AG08395 (cell line): ENCODE measurements around the gene CMIP.
"Not testable (repeated sequence)": the region's sequence is repeated elsewhere in the genome, so short reads cannot be mapped to it uniquely, and the experiment has no call there.

ENCODE experiments used
- DNase-seq: peaks from one replicate; pipeline ENCODE4 v3.0.0; 2012; ENCODE audit warnings: mixed read lengths, low spot score

Gene CMIP

DNA sequence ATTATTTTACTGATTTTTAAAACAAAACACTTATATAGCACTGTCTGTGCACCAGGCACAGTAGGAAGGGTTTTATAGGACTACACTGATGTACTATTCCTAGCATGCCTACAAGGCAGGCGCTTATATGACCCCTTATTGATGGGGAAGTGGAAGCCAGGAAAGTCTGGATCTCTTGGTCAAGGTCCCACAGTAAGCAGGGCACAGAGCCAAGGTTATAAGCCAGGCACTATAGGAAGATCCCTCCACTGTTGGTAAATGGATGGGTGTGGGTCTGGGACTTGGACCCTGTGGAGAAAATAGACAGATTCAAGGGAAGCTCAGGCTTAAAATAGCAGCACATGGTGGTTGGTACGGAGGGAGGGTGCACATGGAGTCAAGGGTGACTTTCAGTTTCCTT is 275.4 kb downstream of the CMIP start:
- DNase-seq = no peak

DNA sequence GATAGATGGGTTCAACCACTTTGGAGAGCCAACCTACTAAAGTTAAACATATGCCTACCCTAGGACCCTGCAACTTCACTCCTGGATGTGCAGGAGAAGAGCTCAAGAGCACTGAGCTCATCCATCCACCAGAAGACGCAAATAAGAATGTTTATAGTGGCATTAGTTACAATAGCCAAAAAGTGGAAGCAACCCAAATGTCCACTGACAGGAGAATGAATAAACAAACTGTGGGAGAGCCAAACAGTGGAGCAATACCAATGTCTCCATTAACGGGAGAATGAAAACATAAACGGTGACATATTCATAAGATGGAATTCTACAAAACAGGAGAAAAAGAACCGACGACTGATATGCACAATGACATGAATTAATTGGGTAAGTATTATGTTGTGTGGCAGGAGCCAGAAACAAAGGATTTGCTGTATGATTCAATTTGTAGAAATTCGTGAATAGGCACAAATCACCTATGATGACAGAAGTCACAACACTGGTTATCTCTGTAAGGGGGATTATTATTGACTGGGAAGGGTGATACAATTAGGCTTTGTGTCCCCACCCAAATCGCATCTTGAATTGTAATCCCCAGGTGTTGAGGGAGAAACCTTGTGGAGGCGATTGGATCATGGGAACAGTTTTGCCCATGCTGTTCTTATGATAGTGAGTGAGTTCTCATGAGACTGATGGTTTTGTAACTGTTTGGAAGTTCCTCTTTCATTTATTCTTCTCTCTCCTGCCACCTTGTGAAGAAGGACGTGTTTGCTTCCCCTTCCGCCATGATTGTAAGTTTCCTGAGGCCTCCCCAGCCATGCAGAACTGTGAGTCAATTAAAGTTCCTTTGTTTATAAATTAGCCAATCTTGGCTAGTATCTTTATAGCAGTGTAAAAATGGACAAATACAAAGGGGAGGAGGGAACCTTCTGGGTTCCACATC is 276.6 kb downstream of the CMIP start:
- no peak for DNase-seq

- peak; percentile 82 for DNase-seq
Observed at GRCh38 chr16:81723098-81723723, 278.6 kb downstream of the CMIP start.

- no peak for DNase-seq
Observed at GRCh38 chr16:81728435-81728834, 283.8 kb downstream of the CMIP start.

DNA sequence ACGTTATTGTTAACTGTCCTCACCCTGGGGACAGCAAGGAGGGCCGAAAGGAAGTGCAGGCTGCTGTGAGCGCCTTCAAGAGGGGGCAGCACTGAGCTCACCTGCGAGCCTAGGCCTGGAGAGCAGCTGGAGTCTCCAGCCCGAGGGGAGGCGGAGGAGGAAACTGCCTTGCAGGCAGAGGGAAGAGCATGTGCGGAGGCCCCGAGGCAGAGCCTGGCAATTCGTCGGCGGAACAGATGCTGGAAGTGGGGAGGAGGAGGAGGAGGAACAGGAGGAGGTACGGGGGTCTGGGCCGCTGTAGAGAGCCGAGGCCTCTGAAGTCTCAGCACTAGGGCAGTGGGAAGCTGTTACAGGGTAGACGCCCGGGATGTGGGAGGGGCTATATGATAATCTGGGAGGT is 284.8 kb downstream of the CMIP start:
- no peak for DNase-seq

DNA sequence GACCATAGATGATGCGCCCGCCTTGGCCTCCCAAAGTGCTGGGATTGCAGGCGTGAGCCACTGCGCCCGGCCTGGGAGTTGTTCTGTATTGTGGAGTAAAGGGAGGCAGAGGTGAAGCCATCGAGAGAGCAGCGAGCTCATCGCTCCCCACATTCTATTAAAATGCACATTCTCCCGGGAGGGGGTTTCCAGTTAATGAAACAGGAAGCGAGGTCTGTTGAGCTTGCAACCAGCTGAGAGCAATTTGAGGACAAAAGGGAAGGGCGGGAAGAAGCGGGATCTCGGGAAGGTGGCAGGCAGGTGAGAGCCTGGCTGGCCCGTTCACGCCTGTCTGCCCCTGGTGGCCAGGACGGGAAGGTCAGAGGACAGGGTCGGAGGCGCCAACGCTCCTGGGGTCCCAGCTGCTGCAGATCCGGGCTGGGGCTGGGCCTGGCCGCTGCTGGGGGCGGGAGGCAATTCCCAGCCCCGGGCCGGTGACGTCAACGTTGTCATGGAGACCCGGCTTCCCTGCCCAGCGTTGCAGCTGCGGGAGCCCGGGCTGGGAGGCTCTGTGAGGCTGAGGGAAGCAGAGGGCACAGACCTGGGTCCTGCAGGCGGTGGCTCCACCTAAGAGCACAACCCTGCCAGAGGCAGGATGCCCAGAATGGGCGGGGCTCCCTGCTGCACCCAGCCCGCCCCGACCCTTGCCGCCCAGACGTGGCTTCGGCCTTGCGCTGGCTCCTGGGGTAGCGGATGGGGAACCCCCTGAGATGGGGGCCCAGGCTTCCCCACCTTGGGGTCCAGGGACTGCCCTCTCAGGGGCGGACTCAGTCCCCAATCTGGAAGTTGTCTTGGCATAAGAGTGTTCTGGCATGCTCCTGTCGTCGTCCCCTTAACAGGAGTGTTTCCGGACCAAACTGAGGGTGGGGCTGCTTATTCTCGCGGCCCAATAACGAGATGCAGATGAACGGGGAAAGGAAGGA is 285.8 kb downstream of the CMIP start:
- peak; percentile 87 for DNase-seq

- DNase-seq = no peak
Observed at GRCh38 chr16:81731649-81732048, 287.0 kb downstream of the CMIP start.

DNA sequence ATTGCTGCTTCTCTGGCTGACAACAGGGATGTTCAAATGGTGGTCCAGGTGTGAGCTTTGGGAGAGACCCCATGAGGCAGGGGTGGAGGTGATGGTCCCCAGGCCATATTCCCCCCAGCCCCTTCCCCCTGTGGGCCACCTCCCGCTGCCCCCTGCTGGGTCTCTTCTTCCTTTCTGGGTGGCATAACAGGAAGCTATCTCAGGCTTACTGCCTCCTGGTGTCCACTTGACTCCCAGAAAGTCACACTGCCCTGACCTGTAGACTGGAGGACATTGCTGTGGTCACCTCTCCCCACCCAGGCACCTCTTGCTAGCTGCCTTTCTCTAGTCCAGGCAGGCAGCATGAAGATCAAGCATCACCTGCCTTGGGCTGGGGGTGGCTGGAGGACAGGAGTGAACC is 288.1 kb downstream of the CMIP start:
- DNase-seq = no peak

GRCh38 chr16:81733295-81733694 is 288.7 kb downstream of the CMIP start:
- DNase-seq = no peak

GRCh38 chr16:81734632-81735434 is 290.2 kb downstream of the CMIP start:
- no peak for DNase-seq

- peak; percentile 82 for DNase-seq
Observed at GRCh38 chr16:81737885-81738536, 293.4 kb downstream of the CMIP start.

DNA sequence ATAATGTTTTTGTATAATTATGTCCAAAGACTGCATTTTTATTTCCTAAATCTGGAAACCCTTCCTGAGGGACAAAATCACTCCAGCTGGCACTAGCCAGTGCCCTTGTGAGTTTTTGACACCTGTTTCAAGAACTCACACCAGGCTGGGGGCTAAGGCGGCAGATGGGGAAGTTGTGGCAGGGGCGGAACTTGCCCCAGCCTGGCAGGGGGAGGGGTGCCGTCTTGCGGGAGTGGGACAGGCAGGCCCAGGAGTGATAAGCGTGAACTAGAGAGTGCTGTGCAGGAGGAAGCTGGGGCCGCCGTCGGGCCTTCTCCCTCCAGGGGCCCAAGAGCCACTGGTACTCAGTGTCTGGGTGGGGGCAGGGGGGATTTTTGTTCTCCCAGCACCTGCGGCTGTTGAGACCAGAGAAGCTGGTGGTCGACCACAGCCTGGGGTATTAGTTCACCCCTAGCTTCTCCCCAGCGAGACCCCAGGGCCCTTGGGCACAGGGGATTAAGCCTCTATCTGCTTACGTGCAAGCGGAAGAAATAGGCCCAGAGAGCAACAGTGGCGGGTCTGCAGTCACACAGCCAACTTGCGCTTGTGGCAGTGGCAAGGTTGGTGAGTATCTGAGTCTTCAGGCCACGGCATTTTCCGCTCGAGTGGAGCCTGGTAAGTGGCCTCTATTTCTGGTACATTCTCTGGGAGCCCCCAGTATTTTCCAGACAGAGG is 294.3 kb downstream of the CMIP start:
- no peak for DNase-seq

GRCh38 chr16:81739503-81739902 is 294.9 kb downstream of the CMIP start:
- no peak for DNase-seq

DNA sequence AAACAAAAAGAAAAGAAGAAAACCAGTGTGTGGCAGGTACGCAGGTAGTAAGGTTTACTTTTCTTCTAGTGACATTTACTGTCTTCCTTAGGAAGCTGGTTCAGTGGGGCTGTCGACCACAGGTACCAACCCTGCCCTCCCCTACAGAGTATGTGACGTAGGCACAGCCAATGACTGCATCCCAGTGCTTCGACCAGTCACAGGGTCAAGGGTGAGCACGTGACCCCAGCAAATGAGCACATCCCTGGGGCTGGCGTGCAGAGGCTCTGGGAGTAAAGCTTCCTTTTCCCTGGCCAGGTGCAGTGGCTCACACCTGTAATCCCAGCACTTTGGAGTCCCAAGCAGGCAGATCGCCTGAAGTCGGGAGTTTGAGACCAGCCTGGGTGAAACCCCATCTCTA is 295.6 kb downstream of the CMIP start:
- no peak for DNase-seq

- DNase-seq = not testable (repeated sequence)
Observed at GRCh38 chr16:81741430-81741770, 296.8 kb downstream of the CMIP start.

DNA sequence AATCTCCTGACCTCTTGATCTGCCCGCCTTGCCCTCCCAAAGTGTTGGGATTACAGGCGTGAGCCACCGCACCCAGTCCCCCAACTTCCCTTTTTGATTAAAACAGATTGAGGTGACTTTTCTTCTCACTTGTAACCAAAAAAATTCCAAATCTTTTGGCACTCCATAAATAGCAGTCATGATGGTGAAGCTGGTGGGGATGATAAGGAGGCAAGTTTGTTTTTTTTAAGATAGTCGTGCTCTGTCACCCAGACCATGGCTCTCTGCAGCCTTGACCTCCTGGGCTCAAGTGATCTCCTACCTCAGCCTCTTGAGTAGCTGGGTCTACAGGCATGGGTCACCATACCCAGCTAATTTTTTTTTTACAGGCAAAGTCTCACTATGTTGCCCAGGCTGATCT is 299.8 kb downstream of the CMIP start:
- DNase-seq = no peak

DNA sequence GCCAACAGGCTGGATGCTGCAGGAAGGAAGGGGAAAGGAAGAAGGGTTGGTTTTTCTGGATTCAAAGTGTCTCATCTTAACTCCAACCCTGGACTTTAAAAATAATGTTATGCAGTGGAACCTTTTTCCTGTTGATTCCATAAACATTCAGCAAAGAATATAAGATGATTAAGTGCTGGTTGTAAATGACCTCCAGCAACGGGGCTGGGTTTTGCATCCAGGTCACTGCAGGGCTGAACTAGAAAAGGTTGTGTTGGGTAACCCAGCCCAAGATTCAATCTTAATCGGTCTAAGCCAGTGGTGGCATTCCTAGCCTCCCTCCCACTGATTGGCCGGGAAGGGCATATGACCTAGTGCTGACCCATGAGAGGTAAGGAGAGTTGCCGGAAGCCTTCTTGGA is 300.3 kb downstream of the CMIP start:
- DNase-seq = no peak

DNA sequence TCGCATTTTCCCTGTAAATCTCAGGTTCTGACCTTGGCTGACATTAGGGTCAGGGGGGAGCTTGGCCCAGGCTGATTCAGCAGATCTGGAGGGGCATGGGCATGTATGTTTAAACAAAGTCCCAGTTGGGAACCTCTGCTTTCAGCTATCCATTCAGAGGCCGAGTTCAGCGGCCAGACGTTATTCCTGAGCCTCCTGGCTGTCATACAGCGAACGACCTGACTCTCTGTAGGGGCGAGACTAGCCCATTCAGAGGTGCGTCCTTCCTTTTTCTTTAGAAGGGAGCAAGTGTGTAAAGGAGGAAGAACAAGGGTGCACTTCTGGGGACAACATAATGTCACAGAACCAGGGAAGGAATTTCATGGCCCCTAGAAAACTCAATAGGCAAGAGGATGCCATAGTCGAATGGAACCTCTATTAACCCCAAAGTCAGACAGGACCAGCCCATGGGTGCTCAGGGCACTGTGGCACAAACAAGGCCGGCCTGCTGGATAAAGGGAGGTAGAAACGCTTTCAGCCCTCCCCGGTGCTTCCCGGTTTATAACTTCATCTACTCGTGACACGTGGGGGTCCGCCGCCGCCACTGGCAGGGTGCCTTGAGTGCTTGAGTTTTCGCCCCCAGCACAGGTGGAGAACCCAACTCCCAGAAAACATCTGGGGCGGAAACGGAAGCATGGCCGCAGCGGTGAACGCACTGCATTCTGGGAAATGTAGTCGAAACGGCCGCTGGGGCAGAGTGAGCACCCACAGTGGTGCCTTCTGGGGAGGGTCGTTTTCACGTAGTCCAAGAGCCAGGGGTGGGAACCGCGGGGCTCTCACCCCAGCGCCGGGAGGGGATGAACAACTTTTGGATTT is 301.3 kb downstream of the CMIP start:
- peak; percentile 81 for DNase-seq

GRCh38 chr16:81746566-81746965 is 302.0 kb downstream of the CMIP start:
- no peak for DNase-seq
